OCI-LY1 (cell line): ENCODE measurements around the gene JAKMIP2.
"Not testable (repeated sequence)": the region's sequence is repeated elsewhere in the genome, so short reads cannot be mapped to it uniquely, and the experiment has no call there.

Source experiments
- CTCF ChIP-seq: fragments of 200-600 bp; sonication (generic), shearing (Covaris generic); IDR thresholded peaks from 2 replicates; pipeline ENCODE4 v1.5.1; 2017; ENCODE audit warnings: mild to moderate bottlenecking, antibody characterized with exemption, low read length, moderate library complexity, mixed read lengths
- EZH2 ChIP-seq: fragments of 200-600 bp; sonication (generic), shearing (Covaris generic); IDR thresholded peaks from 2 replicates; pipeline ENCODE4 v1.8.0; 2017; ENCODE audit warnings: borderline replicate concordance, mixed run types, mild to moderate bottlenecking, antibody characterized with exemption, low read length, moderate library complexity, mixed read lengths

GRCh38 chr5:147635439-147635838, 147.1 kb downstream of the JAKMIP2 start:
- not testable (repeated sequence) for TF ChIP-seq CTCF, EZH2
